SIG-M5 (cell line): Measurements from ENCODE around the gene ANOS1.
"Not testable (repeated sequence)": the region's sequence is repeated elsewhere in the genome, so short reads cannot be mapped to it uniquely, and the experiment has no call there.

Experiments used
- DNase-seq: peaks from one replicate; lab custom pipeline; 2025; lab: John Stamatoyannopoulos, UW

The ANOS1 gene

GRCh38 chrX:8731559-8732395 is at the start of gene ANOS1:
Gene ANOS1, minus strand, starts transcription at chrX:8732137. Its CDS starts 101 bp downstream, at chrX:8732036.
- no peak for DNase-seq

DNA sequence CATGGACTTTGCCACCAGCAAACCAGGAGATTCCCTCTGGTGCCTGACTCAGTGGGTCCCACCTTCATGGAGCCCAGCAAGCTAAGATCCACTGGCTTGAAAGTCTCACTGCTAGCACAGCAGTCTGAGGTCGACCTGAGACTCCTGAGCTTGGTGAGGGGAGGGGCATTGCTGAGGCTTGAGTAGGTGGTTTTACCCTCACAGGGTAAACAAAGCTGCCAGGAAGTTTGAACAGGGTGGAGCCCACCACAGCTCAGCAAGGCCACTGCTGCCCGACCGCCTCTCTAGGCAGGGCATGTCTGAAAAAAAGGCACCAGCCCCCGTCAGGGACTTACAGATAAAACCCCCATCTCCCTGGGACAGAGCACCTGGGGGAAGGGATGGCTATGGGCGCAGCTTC is 41.2 kb upstream of the ANOS1 start:
- no peak for DNase-seq

GRCh38 chrX:8760021-8760420 is 28.1 kb upstream of the ANOS1 start:
- DNase-seq = no peak

DNA sequence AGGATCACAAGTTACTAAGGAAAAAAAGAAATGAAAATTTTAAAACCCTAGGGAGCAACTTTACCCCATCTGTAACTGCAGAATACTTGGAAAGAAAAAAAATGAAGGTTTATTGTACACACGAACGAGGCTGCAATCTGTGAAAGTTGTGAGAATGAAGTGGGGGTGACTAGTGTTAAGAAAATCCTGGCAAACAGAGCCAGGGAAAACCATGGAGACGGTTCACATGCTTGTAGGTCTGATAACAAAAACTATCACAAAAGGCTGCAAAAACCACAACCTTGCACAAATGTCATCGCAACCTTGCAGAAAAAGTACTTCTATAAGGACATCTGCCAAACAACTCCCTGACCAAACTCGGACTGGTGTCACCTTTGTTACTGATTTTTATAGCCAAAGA is 26.8 kb upstream of the ANOS1 start:
- not testable (repeated sequence) for DNase-seq

DNA sequence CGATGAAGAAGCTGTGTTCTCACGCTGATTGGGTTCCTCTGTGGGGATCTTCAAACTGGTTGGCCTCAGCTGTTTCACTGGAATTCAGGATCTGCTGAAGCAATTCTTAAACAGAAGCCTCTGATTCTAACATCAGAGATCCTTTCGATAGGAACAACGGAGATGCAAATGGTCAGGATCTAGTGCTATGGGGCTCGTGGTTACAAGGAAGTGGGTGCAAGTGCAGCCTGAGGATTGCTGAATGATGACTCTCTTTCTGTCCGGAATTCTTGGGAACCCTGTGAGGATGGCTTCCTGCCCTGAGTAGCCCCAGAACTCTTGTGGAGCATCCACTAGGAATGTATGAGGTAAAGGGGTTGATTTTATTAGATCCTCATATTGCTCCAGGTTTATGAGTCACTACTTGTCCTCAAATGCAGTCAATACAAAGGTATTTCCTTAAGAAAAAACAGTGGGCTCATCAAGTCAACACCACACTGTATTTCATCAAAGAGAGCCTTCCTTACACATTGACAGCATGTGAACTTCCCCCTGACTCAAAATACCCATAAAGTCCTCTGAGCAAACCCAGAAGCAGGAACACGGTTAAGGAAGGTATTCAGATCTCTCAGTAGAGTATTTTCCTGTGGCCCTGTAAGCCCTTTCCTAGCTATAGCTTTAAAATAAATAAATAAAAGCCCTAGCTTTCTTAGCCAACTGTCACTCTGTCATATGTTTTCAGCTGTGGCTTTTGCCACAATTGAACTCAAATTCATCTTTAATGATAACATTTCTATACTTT is 25.9 kb upstream of the ANOS1 start:
- not testable (repeated sequence) for DNase-seq

DNA sequence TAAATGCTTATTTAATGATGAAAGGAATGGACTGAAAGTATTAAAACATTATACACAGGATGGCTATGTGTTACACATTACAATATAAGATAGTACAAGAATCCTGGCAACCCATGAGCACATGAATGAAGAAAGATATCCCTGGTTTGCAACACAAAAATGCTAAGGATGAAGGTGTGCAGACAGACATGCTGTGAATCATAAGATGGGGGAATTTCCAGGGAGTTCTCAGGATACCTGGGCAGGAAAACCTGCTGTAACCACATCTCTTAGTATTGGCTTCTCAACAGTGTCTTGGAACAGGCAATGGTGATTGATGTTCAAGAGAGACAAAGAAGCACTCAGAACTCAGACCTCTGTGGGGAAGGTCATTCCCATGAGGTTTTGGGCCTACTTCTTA is 23.9 kb upstream of the ANOS1 start:
- DNase-seq = no peak

DNA sequence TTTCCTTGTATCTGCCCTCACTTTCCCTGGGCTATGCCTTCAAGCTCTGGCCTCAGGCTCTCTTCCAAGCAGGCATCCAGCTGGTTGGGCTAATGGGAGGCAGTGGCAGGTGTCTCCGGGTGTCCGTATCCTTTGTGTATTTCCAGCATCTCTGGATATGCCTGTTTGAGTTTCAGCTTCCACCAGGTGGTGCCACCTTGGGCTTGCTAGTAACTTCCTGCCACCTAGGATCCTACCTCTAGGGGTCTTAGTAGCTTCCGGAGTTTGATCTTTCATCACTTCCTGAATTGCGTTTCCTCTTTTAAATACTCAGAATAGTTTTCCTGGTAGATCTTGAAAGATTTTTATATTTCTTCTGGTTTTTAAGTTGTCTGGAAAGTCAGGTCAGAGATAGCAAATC is 23.2 kb upstream of the ANOS1 start:
- DNase-seq = no peak

DNA sequence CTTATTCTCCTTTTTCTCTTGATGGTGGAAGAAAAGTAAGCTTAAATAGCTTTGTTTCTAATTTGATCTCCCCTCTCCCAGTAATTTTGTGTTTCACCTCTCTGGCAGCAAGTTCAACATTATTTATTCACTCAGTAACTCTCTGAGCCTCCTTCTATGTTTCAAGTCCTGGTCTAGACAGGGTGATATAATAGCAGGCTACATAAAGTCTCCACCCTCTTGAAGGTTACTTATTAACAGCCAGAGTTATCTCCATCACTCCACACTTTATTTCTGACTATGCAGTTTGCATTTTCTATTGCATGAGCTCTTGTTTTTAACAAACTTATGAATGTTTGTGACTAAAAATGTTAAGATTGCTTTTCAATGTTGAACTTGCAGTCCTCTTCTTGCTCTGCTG is 17.8 kb upstream of the ANOS1 start:
- DNase-seq = no peak

- no peak for DNase-seq
These were observed 16.9 kb upstream of the ANOS1 start for GRCh38 chrX:8748855-8749254.

- no peak for DNase-seq
These were observed 11.3 kb upstream of the ANOS1 start for GRCh38 chrX:8743126-8743732.

DNA sequence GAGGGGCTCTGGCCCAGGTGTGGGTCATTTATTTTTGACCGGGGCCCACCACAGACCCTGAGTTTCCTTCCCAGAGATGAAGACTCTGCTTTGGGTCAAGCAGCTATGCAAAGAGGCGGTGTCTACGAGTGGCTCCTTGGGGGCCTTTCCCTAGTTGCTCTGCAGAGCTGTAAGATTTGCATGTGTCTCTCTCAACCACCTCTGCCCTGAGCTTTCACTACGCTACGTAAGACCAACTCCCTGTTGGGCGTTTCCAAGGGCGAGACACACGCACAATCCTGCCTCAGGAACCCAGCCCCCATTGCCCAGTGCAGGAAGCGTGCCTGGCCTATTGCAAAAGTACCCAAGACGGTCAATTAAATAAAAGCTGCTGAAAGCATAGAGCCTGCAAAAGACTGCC is 10.0 kb upstream of the ANOS1 start:
- DNase-seq = no peak

DNA sequence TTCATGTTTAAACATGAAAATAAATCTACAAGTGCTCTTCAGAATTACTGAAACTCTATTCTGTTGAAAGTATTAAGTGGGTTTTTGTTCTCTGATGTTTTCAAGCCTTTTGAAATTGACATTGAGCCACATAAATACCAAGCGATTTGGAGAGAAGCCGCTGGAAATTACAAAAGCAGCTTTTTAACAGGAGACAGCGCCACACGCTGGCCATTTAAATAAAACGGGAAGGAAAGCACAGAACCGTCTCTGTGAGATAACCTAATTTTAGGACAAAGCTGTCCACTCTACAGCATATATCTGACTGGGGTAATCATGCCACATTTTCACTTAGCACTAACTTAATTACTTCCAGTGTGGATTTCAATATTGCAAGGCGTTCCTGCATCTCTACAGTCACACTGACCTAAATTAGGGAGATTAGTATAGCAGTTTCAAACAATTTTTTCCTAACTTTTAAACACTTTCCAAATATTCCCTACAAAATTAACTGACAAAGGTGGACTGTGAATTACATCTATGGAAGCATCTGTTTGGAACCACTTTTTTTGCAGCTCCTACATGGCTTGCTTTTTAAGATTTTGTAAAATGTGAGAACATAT is 6.8 kb upstream of the ANOS1 start:
- no peak for DNase-seq

GRCh38 chrX:8737883-8738282 is 5.9 kb upstream of the ANOS1 start:
- no peak for DNase-seq

DNA sequence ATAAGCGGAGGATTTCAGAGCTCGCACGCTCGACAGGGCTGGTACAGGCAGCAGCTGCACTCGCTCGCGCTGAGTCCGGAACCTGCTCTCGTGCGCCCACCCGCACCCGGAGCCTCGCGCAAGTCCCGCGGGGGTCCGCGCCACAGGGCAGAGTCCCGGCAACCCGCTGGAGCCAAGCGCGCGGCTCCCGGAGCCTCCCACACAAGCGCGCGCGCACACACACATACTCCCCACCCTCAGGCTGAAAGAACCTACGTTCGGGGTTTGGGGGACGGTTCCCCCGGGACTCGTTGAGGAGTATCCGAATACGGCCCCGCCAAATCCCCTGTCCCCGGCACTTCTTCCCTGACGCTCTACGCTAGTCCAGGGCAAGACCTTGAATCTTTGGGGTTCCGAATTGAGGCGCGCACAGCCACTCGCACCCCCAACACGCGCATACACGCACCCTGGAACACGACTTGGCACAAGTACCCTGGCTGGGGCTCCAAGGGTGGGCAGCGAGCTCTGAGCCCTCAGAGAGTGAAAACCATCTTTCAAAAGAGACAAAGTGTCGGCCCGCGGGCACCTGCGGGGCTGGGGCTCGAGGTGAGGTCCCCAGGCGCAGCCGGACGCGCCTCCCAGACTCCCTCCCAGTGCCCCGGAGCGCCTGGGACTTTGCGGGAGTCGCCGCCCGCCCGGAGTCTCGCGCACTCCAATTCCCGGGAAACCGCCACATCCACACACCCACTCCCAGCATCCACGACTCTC is 952 bp downstream of the ANOS1 start:
- no peak for DNase-seq

DNA sequence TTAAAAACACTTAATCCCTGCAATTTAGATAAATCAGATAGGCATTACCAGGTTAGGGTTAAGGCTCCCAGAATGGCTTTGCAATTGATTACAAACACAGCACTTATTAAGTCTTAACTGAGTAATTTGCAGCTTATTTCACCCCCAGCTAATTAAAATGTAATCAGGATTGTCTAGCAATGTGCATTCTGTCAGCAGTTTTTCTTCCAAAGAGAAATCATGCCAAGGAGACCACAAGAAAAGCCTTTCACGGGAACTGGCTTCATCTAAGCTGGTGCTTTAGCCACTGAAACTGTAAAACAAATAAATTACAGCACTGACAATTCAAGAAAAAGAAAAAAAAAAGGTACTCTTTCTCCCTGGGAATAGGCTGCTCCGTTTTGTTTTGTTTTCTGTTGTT is 2.1 kb downstream of the ANOS1 start:
- no peak for DNase-seq

- DNase-seq = no peak
These were observed 2.9 kb downstream of the ANOS1 start for GRCh38 chrX:8728932-8729535.

DNA sequence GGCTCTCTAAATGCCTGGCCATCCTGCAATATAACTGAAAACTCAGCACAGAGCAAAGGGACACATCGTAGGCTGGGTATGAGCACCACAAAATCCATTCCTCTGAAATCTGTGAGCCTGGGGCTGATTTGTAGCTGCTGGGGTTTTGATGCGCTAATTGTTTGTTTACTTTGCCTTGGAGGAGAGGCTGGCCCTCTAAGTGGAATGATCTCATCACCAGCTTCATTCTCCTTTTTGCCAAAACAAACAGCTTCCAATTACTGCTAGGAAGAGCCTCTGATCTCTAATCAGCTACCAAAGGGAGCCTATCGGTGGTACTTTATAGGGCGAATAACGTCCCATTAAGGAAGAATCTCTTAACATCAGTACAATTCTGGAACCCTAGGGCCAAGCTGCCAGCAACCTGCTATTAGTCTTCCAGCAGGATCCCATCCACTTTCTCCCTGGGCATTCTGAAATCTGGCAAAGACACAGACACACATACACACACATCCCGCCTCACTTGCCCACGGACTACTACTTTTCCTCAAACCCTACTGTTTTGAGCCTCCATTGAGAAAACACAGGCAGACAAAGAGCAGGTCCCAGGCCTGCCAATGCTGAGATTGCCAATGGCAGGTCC is 5.8 kb downstream of the ANOS1 start:
- DNase-seq = no peak

- DNase-seq = no peak
These were observed 7.6 kb downstream of the ANOS1 start for GRCh38 chrX:8724300-8724699.

- DNase-seq = no peak
These were observed 10.4 kb downstream of the ANOS1 start for GRCh38 chrX:8721536-8721935.

- DNase-seq = no peak
These were observed 11.8 kb downstream of the ANOS1 start for GRCh38 chrX:8720136-8720535.

- DNase-seq = no peak
These were observed 14.6 kb downstream of the ANOS1 start for GRCh38 chrX:8717354-8717753.
